Endodermal cell (in vitro differentiated cells): Measurements from ENCODE around the gene AKT3. TPM values are rescaled to one million over a fixed set of nuclear protein-coding genes. Genes with fewer than 3 reads are reported as not detected.

Source experiments
- DNase-seq: peaks from one replicate; pipeline ENCODE4 v3.0.0-alpha.2; 2017
- H3K27ac ChIP-seq: 2 replicates; pipeline ENCODE4 v1.5.1; 2013; ENCODE audit warnings: mild to moderate bottlenecking, low read depth, low read length, moderate library complexity
- H3K27me3 ChIP-seq: 2 replicates; pipeline ENCODE4 v1.6.1; 2013; ENCODE audit warnings: mild to moderate bottlenecking, low read length, moderate library complexity; ENCODE audit not compliant: insufficient read depth, control insufficient read depth, poor library complexity, severe bottlenecking
- H3K36me3 ChIP-seq: 2 replicates; pipeline ENCODE4 v1.7.0; 2013; ENCODE audit warnings: mild to moderate bottlenecking, low read length, moderate library complexity; ENCODE audit not compliant: control insufficient read depth, insufficient read depth
- H3K4me1 ChIP-seq: one replicate; pipeline ENCODE4 v1.7.0; 2013; ENCODE audit warnings: low read length; ENCODE audit not compliant: control insufficient read depth, insufficient read depth
- H3K4me3 ChIP-seq: 2 replicates; pipeline ENCODE4 v1.5.1; 2013; ENCODE audit warnings: mild to moderate bottlenecking, low read length, moderate library complexity
- H3K9ac ChIP-seq: 2 replicates; pipeline ENCODE4 v1.6.1; 2013; ENCODE audit warnings: mild to moderate bottlenecking, low read length, moderate library complexity; ENCODE audit not compliant: poor library complexity, severe bottlenecking; ENCODE audit errors: extremely low read depth
- H3K9me3 ChIP-seq: 2 replicates; pipeline ENCODE4 v1.6.1; 2013; ENCODE audit warnings: mild to moderate bottlenecking, low read length, moderate library complexity; ENCODE audit not compliant: control insufficient read depth
- H3K27ac Mint-ChIP-seq: 2 replicates; pipeline ENCODE4 v1.8.0; 2020; ENCODE audit warnings: mixed read lengths
- H3K27me3 Mint-ChIP-seq: 2 replicates; pipeline ENCODE4 v1.8.0; 2021; ENCODE audit warnings: mild to moderate bottlenecking, mixed read lengths; ENCODE audit not compliant: insufficient read depth
- H3K36me3 Mint-ChIP-seq: 2 replicates; pipeline ENCODE4 v1.8.0; 2020; ENCODE audit warnings: low read depth, mixed read lengths
- H3K4me1 Mint-ChIP-seq: 2 replicates; pipeline ENCODE4 v1.8.0; 2020; ENCODE audit warnings: mixed read lengths
- H3K4me3 Mint-ChIP-seq: 2 replicates; pipeline ENCODE4 v1.8.0; 2020; ENCODE audit warnings: mild to moderate bottlenecking, moderate library complexity, mixed read lengths
- H3K9me3 Mint-ChIP-seq: 2 replicates; pipeline ENCODE4 v1.8.0; 2020; ENCODE audit warnings: mild to moderate bottlenecking, mixed read lengths
- WGBS, 2 experiments: methylation state at CpG; one replicate each; pipeline versions ENCODE4 v1.1.5 to v1.1.7; 2013; ENCODE audit warnings: missing lambda C conversion rate in 2 of 2, mixed read lengths in 1 of 2; ENCODE audit not compliant: insufficient coverage in 1 of 2, insufficient read length in 1 of 2; 5-methylcytosine and 5-hydroxymethylcytosine counted together
- total RNA-seq, 2 donors: library from RNA; stranded (reverse); fragmentation: NEBNext Ultra II Directional in 1 of 2; extraction: Animal tissue kit (Norgen Biotek cat#: 25700) in 1 of 2; gene quantifications; 2 replicates in 1 of 2; 3 replicates in 1 of 2; pipeline ENCODE4 v1.2.1, GENCODE V29; 2021
- TF ChIP-seq, protein P1 (sequence below): fragments of 200-600 bp; sonication (generic); conservative IDR thresholded peaks from 2 replicates; pipeline ENCODE4 v1.5.0; 2021; ENCODE audit warnings: antibody characterized with exemption, mild to moderate bottlenecking

Gene AKT3
- total RNA-seq, 2 donors from 2014 or later, result 38.2 to 49.1 TPM

DNA sequence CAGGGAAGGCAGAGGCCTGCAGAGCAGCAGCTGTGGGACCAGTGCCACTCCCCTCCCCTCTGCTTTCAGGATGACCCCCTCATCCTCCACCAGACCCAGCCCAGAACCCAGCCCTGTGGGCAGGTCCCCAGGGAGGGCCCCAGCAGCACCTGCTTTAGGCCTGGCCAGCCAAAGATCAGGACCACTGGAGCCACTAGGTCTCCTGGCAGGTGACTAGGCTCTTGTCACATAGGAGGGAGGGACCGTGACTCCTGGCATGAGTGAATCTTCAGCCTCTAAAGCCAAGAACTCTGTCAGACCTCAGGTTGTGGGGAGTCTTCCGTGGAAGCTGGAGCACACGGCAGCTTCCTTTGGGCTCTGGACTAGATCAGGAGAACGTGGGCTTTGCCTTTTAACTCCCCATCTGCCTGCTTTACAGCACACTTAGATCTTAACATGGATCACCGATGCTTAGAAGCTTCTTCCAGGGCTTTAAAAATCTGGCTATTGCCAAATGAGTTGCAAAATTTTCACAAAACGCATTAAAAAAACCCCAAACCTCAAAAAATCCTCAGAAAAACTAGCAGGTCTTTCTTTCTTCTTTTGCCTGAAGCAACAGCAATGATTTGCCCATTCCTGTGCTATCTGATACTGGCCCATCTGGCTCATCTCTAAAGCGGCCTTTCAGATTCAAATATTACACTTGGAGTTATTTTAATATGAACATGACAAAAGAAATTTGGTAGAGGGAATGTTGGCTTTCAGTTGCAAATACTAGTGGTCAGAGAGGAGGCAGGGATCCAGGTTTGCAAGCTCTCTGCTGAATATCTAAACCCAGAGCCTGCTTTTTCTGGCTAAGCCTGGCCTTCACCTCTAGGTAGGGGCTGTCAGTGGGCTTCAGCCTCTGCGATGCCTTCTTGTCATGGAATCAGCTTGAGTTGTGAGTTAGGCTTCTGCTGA lies 359.0 kb downstream of the AKT3 start:
- Histone ChIP-seq H3K27ac (peak overlapping the region; percentile 26), H3K4me3 (no peak overlapping the region), H3K36me3 (no peaks in the 10 kb centered on the region), H3K9ac (no peak overlapping the region), H3K4me1 (no peaks in the 10 kb centered on the region), H3K27me3 (no peaks in the 10 kb centered on the region), H3K9me3 (no peaks in the 10 kb centered on the region)
- peaks cover 9% of the 10 kb centered on the region for H3K36me3 Mint-ChIP-seq
- H3K27ac Mint-ChIP-seq, result no peak overlapping the region
- H3K4me3 Mint-ChIP-seq, result no peak overlapping the region
- H3K27me3 Mint-ChIP-seq, result no peaks in the 10 kb centered on the region
- H3K4me1 Mint-ChIP-seq, result peaks cover 17% of the 10 kb centered on the region
- TF ChIP-seq, protein P1, sequence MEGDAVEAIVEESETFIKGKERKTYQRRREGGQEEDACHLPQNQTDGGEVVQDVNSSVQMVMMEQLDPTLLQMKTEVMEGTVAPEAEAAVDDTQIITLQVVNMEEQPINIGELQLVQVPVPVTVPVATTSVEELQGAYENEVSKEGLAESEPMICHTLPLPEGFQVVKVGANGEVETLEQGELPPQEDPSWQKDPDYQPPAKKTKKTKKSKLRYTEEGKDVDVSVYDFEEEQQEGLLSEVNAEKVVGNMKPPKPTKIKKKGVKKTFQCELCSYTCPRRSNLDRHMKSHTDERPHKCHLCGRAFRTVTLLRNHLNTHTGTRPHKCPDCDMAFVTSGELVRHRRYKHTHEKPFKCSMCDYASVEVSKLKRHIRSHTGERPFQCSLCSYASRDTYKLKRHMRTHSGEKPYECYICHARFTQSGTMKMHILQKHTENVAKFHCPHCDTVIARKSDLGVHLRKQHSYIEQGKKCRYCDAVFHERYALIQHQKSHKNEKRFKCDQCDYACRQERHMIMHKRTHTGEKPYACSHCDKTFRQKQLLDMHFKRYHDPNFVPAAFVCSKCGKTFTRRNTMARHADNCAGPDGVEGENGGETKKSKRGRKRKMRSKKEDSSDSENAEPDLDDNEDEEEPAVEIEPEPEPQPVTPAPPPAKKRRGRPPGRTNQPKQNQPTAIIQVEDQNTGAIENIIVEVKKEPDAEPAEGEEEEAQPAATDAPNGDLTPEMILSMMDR, result no peak
- H3K9me3 Mint-ChIP-seq, result no peaks in the 10 kb centered on the region
- WGBS, 2 experiments, result 81 to 82% methylated on average over 7 to 8 of the region's 8 CpGs
- DNase-seq, result no peak

DNA sequence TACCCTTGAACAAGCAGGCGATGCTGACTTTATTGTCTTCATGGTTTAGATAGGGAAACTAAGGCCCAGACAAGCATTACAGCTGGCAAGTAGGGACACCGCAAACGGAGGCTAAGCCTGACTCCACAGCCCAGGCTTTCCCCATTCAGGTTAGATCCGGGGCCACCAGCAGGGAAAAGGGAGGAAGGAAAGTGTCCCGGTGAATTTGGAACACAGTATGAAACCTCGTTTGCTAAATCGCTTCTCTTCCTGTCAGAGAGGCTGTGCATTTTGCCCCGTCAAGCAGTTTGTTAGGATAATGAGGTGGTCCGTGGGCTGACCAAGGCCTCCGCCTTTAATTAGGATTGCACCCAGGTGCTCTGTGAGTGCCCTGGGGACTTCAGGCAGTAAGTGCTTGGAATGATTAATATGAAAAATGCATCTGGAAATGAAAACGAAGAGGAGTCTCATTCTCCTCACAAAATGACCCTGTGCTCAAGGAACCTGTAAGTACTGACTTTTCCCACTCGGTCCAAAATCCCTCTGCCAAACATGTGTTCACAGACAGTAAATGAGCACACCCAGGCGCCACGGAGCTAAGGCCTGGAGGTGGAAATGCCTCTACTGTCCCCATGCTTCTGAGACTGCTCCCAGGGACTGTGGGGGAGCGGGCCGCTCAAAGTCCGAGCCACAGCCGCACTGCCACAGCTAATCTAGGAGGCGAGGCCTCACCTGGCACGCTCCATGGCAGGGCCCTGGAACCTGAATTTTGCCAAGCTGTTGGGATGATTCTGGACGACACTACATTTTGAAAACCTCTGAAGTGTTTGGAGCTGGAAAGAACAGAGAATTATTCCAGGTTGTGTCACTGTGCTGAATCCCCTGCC lies 360.1 kb downstream of the AKT3 start:
- no peak overlapping the region for H3K4me3 Mint-ChIP-seq
- H3K27ac Mint-ChIP-seq, result peak overlapping the region; percentile 30
- 68 to 80% methylated on average over 13 to 21 of the region's 21 CpGs for WGBS, 2 experiments
- TF ChIP-seq, protein P1, result no peak
- Histone ChIP-seq H3K4me1 (no peaks in the 10 kb centered on the region), H3K27me3 (no peaks in the 10 kb centered on the region), H3K36me3 (no peaks in the 10 kb centered on the region), H3K9me3 (no peaks in the 10 kb centered on the region), H3K9ac (no peak overlapping the region), H3K4me3 (no peak overlapping the region), H3K27ac (peak overlapping the region; percentile 90)
- no peaks in the 10 kb centered on the region for H3K9me3 Mint-ChIP-seq
- no peaks in the 10 kb centered on the region for H3K27me3 Mint-ChIP-seq
- DNase-seq, result no peak
- H3K36me3 Mint-ChIP-seq, result peaks cover 9% of the 10 kb centered on the region
- H3K4me1 Mint-ChIP-seq, result peaks cover 17% of the 10 kb centered on the region

DNA sequence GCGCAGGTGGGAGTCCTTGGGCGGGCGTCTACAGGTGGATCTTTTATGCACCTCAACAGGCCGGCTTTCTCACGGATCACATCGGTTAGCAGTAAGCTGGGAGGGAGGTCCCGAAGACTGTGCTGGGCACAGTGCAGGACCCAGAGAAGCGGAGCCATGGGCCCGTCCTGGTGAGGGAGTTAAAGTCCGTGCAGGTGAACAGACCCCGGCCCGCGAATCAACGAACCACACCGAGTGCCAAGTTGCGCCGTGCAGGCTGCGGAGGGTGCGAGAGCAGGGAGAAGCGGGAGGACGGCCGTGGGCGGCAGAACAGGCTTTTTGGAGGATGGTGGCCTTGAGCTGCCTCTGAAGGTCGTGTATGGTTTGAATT lies 360.9 kb downstream of the AKT3 start:
- H3K27me3 Mint-ChIP-seq, result no peaks in the 10 kb centered on the region
- no peaks in the 10 kb centered on the region for H3K4me1 ChIP-seq
- WGBS, 2 experiments, result 92 to 93% methylated on average over 8 to 24 of the region's 24 CpGs
- H3K27ac ChIP-seq, result peak overlapping the region; percentile 90
- no peaks in the 10 kb centered on the region for H3K36me3 ChIP-seq
- no peaks in the 10 kb centered on the region for H3K9me3 ChIP-seq
- no peaks in the 10 kb centered on the region for H3K27me3 ChIP-seq
- DNase-seq, result no peak
- peaks cover 9% of the 10 kb centered on the region for H3K36me3 Mint-ChIP-seq
- no peak overlapping the region for H3K27ac Mint-ChIP-seq
- H3K4me1 Mint-ChIP-seq, result peaks cover 15% of the 10 kb centered on the region
- no peak overlapping the region for H3K4me3 ChIP-seq
- TF ChIP-seq, protein P1, result no peak
- no peak overlapping the region for H3K4me3 Mint-ChIP-seq
- no peak overlapping the region for H3K9ac ChIP-seq
- no peaks in the 10 kb centered on the region for H3K9me3 Mint-ChIP-seq
